ENCODE data around the gene TXNDC12. TPM values are rescaled to one million over a fixed set of nuclear protein-coding genes. Genes with fewer than 3 reads are reported as not detected.

The TXNDC12 gene
- total and polyA plus RNA-seq, 9 of the 15 experiments (the other 6 are each of a cell fraction or from before 2014, with no cell fraction given), result 17.0 to 60.8 (median 37.8) TPM

DNA sequence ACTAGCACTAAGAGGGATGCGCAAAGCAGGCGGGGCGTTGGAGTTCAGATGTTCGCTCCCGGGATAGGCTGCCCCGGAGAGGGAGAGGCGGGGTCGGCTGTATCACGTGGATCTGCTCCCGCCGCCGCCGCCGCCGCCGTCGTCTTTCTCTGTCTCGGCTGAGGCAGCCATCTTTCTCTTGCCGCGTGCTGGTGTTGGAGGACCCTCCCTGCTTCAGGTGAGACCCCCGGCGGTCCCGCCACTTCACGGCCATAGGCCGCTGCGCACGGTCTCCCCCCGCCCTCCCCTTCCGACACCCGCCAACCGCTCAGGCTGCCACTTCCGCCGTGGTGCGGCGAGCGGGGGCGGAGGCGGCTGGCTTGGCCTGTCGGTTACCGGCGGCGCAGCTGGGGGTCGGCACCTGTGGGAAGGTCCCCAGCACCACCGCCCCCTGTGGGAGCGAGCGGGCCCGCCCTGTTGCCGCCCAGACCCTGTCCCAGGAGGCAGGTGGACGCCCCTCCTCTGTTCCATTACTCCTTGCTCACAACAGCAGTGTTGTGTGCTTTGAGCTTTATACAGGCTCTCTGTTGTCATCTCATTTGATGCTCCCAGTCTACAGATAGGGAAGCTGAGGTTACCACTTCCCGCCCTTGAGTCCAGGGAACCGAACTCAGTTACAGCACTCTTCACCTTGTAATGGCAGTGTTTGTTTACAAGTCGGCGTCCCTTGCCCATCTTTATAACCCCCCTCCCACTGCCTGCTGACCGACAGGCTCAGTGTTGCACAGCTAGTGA lies 1.4 kb upstream of the TXNDC12 start, which contains the start of gene BTF3L4 (continued):
- TF ChIP-seq, protein P1, sequence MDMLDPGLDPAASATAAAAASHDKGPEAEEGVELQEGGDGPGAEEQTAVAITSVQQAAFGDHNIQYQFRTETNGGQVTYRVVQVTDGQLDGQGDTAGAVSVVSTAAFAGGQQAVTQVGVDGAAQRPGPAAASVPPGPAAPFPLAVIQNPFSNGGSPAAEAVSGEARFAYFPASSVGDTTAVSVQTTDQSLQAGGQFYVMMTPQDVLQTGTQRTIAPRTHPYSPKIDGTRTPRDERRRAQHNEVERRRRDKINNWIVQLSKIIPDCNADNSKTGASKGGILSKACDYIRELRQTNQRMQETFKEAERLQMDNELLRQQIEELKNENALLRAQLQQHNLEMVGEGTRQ (CRISPR knock-in tag; IDR thresholded peaks at IDR 0.05), result peak; percentile 87
- TF ChIP-seq, protein P2, sequence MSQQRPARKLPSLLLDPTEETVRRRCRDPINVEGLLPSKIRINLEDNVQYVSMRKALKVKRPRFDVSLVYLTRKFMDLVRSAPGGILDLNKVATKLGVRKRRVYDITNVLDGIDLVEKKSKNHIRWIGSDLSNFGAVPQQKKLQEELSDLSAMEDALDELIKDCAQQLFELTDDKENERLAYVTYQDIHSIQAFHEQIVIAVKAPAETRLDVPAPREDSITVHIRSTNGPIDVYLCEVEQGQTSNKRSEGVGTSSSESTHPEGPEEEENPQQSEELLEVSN (IDR thresholded peaks at IDR 0.05; ENCODE audit: borderline replicate concordance in 1 of 2, extremely low read depth in 1 of 2, insufficient read depth in 1 of 2, insufficient read length in 1 of 2, low read depth in 1 of 2, low read length in 1 of 2, poor library complexity in 1 of 2, severe bottlenecking in 1 of 2), result peak; percentile 61 to 80
- TF ChIP-seq ZSCAN29 (IDR thresholded peaks at IDR 0.05), result no peak
- no peak for TF ChIP-seq PTTG1 (tag; IDR thresholded peaks at IDR 0.05; ENCODE audit: low read depth)
- TF ChIP-seq CBFA2T3 (IDR thresholded peaks at IDR 0.05), result peak; percentile 17; the same call in 1 of the 2 replicates
- TF ChIP-seq ZFP30 (CRISPR knock-in tag; IDR thresholded peaks at IDR 0.05; ENCODE audit: borderline replicate concordance), result no peak
- TF ChIP-seq, protein P3, sequence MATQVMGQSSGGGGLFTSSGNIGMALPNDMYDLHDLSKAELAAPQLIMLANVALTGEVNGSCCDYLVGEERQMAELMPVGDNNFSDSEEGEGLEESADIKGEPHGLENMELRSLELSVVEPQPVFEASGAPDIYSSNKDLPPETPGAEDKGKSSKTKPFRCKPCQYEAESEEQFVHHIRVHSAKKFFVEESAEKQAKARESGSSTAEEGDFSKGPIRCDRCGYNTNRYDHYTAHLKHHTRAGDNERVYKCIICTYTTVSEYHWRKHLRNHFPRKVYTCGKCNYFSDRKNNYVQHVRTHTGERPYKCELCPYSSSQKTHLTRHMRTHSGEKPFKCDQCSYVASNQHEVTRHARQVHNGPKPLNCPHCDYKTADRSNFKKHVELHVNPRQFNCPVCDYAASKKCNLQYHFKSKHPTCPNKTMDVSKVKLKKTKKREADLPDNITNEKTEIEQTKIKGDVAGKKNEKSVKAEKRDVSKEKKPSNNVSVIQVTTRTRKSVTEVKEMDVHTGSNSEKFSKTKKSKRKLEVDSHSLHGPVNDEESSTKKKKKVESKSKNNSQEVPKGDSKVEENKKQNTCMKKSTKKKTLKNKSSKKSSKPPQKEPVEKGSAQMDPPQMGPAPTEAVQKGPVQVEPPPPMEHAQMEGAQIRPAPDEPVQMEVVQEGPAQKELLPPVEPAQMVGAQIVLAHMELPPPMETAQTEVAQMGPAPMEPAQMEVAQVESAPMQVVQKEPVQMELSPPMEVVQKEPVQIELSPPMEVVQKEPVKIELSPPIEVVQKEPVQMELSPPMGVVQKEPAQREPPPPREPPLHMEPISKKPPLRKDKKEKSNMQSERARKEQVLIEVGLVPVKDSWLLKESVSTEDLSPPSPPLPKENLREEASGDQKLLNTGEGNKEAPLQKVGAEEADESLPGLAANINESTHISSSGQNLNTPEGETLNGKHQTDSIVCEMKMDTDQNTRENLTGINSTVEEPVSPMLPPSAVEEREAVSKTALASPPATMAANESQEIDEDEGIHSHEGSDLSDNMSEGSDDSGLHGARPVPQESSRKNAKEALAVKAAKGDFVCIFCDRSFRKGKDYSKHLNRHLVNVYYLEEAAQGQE (IDR thresholded peaks at IDR 0.05; ENCODE audit: borderline replicate concordance), result peak; percentile 30; the same call in 1 of the 2 replicates
- TF ChIP-seq, protein P3 (CRISPR knock-in tag; IDR thresholded peaks at IDR 0.05; ENCODE audit: low read depth), result no peak
- no peak for TF ChIP-seq PURB (CRISPR knock-in tag; IDR thresholded peaks at IDR 0.05; ENCODE audit: low read depth)
- no peak for TF ChIP-seq SIX5 (IDR thresholded peaks at IDR 0.05; ENCODE audit: borderline replicate concordance in 1 of 2, insufficient read depth in 1 of 2, low read depth in 1 of 2, low read length in 2 of 2)
- TF ChIP-seq, protein P4, sequence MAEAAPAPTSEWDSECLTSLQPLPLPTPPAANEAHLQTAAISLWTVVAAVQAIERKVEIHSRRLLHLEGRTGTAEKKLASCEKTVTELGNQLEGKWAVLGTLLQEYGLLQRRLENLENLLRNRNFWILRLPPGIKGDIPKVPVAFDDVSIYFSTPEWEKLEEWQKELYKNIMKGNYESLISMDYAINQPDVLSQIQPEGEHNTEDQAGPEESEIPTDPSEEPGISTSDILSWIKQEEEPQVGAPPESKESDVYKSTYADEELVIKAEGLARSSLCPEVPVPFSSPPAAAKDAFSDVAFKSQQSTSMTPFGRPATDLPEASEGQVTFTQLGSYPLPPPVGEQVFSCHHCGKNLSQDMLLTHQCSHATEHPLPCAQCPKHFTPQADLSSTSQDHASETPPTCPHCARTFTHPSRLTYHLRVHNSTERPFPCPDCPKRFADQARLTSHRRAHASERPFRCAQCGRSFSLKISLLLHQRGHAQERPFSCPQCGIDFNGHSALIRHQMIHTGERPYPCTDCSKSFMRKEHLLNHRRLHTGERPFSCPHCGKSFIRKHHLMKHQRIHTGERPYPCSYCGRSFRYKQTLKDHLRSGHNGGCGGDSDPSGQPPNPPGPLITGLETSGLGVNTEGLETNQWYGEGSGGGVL (CRISPR knock-in tag; IDR thresholded peaks at IDR 0.05), result no peak
- no peak for TF ChIP-seq LCOR (CRISPR knock-in tag; IDR thresholded peaks at IDR 0.05)
- no peak for TF ChIP-seq FOXK1 (CRISPR knock-in tag; IDR thresholded peaks at IDR 0.05; ENCODE audit: borderline replicate concordance)
- no peak for TF ChIP-seq BACH1 (tag; IDR thresholded peaks at IDR 0.05)
